ENCODE measurements around the gene DMPK.

DNA sequence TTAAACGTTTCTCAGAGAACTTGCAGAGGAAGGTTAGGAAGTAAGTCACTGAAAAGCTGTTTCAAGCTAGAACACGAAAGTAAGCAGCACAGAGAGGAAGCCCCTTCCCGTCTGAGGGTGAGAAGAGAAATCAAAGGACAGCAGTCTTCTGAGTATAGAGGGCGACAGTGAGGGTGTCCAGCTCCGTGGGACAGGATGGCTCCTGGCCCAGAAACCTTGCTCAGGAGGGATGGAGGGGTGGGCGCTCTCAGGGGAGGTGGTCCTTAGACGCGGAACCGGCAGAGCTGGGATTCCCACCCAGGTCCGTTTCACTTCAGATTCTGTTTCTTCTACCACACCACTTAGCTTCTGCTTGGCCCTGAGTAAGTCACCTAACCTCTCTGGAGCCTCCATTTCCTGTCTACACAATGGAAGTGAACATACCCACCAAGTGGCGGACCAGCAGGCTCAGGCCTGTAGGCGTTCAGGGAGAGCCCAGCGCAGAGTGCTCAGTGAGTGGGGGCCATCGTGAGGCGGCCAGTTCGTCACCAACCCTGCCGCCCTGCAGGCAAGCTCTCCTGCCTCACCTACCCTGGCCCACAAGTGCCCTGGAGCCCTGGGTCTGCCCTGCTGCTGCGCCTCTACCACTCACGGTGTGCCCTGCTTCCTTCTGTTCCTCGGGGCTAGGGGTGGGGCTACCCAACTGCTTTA is 38.3 kb upstream of the DMPK start:
- TF ChIP-seq POLR2AphosphoS5 (IDR thresholded peaks at IDR 0.05; ENCODE audit: low read depth) (no peak), EZH2 (IDR thresholded peaks at IDR 0.05; ENCODE audit: low read depth, unreplicated experiment) (no peak)
- TF ChIP-seq, protein P1, sequence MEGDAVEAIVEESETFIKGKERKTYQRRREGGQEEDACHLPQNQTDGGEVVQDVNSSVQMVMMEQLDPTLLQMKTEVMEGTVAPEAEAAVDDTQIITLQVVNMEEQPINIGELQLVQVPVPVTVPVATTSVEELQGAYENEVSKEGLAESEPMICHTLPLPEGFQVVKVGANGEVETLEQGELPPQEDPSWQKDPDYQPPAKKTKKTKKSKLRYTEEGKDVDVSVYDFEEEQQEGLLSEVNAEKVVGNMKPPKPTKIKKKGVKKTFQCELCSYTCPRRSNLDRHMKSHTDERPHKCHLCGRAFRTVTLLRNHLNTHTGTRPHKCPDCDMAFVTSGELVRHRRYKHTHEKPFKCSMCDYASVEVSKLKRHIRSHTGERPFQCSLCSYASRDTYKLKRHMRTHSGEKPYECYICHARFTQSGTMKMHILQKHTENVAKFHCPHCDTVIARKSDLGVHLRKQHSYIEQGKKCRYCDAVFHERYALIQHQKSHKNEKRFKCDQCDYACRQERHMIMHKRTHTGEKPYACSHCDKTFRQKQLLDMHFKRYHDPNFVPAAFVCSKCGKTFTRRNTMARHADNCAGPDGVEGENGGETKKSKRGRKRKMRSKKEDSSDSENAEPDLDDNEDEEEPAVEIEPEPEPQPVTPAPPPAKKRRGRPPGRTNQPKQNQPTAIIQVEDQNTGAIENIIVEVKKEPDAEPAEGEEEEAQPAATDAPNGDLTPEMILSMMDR (conservative IDR thresholded peaks at IDR 0.05; ENCODE audit: low read depth in 2 of 2) = peak; percentile 19 to 31; a peak in 2 of 4 replicates

All from GM23338 (cell line).